ENCODE data around the gene RUSC2. TPM values are rescaled to one million over a fixed set of nuclear protein-coding genes. Genes with fewer than 3 reads are reported as not detected.
"Not testable (repeated sequence)": the region's sequence is repeated elsewhere in the genome, so short reads cannot be mapped to it uniquely, and the experiment has no call there.

The RUSC2 gene
- total RNA-seq, 1 experiment from 2014 or later = 10.7 TPM

- CTCF ChIA-PET = no interaction called here
- H3K4me2 ChIP-seq (ENCODE audit: low read length) = peak overlapping the region; percentile 70
- peak overlapping the region; percentile 53 for H3K9ac ChIP-seq (ENCODE audit: low read length)
- peak overlapping the region; percentile 24; the same call in 1 of the 2 replicates for H3K4me3 ChIP-seq (ENCODE audit: low read length)
- no peaks in the 10 kb centered on the region for H3K9me2 ChIP-seq (replicated peaks; ENCODE audit: low read length)
- no peaks in the 10 kb centered on the region for H3F3A ChIP-seq (ENCODE audit: low read length, unreplicated experiment)
- POLR2A ChIA-PET (ENCODE audit: unreplicated experiment) = interaction anchor here (0.6 kb wide), 3 partner anchors 172 to 328 kb away, joined by 3 to 4 read pairs (median 3); partner anchors contain the start of gene UNC13B
- DNase-seq = peak; percentile 86
- H3K36me3 ChIP-seq (ENCODE audit: low read depth, low read length) = no peaks in the 10 kb centered on the region
- H2AFZ ChIP-seq (ENCODE audit: low read length) = peak overlapping the region; percentile 31; the same call in 1 of the 2 replicates
- peaks cover 25% of the 10 kb centered on the region for H3K4me1 ChIP-seq (ENCODE audit: insufficient read depth, low read length)
- intact Hi-C loops (cut with micrococcal nuclease) = loop anchor here (2.0 to 10.0 kb wide), 4 partner anchors 44 to 306 kb away; partner anchors contain the start of gene UNC13B
- peak; percentile 97 for ATAC-seq
- no peaks in the 10 kb centered on the region for H3K79me2 ChIP-seq (ENCODE audit: low read length)
- H3K27me3 ChIP-seq (ENCODE audit: low read length) = no peaks in the 10 kb centered on the region
- TF ChIP-seq EZH2phosphoT487 (IDR thresholded peaks at IDR 0.05; ENCODE audit: borderline replicate concordance, low read length) (no peak), EZH2 (IDR thresholded peaks at IDR 0.05; ENCODE audit: low read length, unreplicated experiment) (no peak), CTCF (conservative IDR thresholded peaks at IDR 0.05; ENCODE audit: low read depth, low read length) (no peak)
- H4K20me1 ChIP-seq (ENCODE audit: low read length) = no peaks in the 10 kb centered on the region
- H3K9me3 ChIP-seq (ENCODE audit: low read length) = no peaks in the 10 kb centered on the region
- BruUV-seq (replicated peaks) = no TSS peak
- peak overlapping the region; percentile 92 for H3K27ac ChIP-seq (ENCODE audit: low read length)
These were observed 19.0 kb upstream of the RUSC2 start for GRCh38 chr9:35470894-35471293.

GRCh38 chr9:35476596-35476995, 13.3 kb upstream of the RUSC2 start:
- TF ChIP-seq EZH2phosphoT487 (IDR thresholded peaks at IDR 0.05; ENCODE audit: borderline replicate concordance, low read length) = no peak
- no peak for TF ChIP-seq CTCF (conservative IDR thresholded peaks at IDR 0.05; ENCODE audit: low read depth, low read length)
- no peak for TF ChIP-seq EZH2 (IDR thresholded peaks at IDR 0.05; ENCODE audit: low read length, unreplicated experiment)
- Histone ChIP-seq H3F3A (ENCODE audit: low read length, unreplicated experiment) (no peaks in the 10 kb centered on the region), H3K9me3 (ENCODE audit: low read length) (no peaks in the 10 kb centered on the region), H3K79me2 (ENCODE audit: low read length) (no peaks in the 10 kb centered on the region), H3K27me3 (ENCODE audit: low read length) (no peaks in the 10 kb centered on the region), H3K4me3 (ENCODE audit: low read length) (no peak overlapping the region), H3K4me2 (ENCODE audit: low read length) (no peak overlapping the region), H3K27ac (ENCODE audit: low read length) (no peak overlapping the region), H2AFZ (ENCODE audit: low read length) (no peak overlapping the region), H4K20me1 (ENCODE audit: low read length) (no peaks in the 10 kb centered on the region), H3K4me1 (ENCODE audit: insufficient read depth, low read length) (peaks cover 12% of the 10 kb centered on the region; the same call in 1 of the 2 replicates), H3K9me2 (replicated peaks; ENCODE audit: low read length) (no peaks in the 10 kb centered on the region), H3K9ac (ENCODE audit: low read length) (no peak overlapping the region), H3K36me3 (ENCODE audit: low read depth, low read length) (no peaks in the 10 kb centered on the region)
- ChIA-PET POLR2A (ENCODE audit: unreplicated experiment) (no interaction called here), CTCF (interaction anchor here (0.5 kb wide), 1 partner anchor 317 kb away, joined by 10 read pairs; no protein-coding TSS in a partner anchor)
- BruUV-seq (replicated peaks) = no TSS peak
- DNase-seq (no peak), ATAC-seq (no peak)
- intact Hi-C loops (cut with micrococcal nuclease) = loop anchor here (10.0 kb wide), 2 partner anchors 92 to 312 kb away; partner anchors contain the start of gene UNC13B

- intact Hi-C loops (cut with micrococcal nuclease) = loop anchor here (1.0 to 10.0 kb wide), 4 partner anchors 93 to 361 kb away; partner anchors contain the start of gene UNC13B
- not testable (repeated sequence) for H3K27me3 ChIP-seq (ENCODE audit: low read length)
These were observed 12.6 kb upstream of the RUSC2 start for GRCh38 chr9:35477211-35477855.

More at GRCh38 chr9:35477211-35477855, 12.6 kb upstream of the RUSC2 start:
- H3K4me2 ChIP-seq (ENCODE audit: low read length); H3K9me2 ChIP-seq (replicated peaks; ENCODE audit: low read length); H3K27ac ChIP-seq (ENCODE audit: low read length); POLR2A ChIA-PET (ENCODE audit: unreplicated experiment); H3K79me2 ChIP-seq (ENCODE audit: low read length); H3K4me3 ChIP-seq (ENCODE audit: low read length); H3K9ac ChIP-seq (ENCODE audit: low read length); H3K9me3 ChIP-seq (ENCODE audit: low read length); H3F3A ChIP-seq (ENCODE audit: low read length, unreplicated experiment); H4K20me1 ChIP-seq (ENCODE audit: low read length); H2AFZ ChIP-seq (ENCODE audit: low read length); BruUV-seq (replicated peaks); H3K36me3 ChIP-seq (ENCODE audit: low read depth, low read length); CTCF ChIA-PET: not testable (repeated sequence)
- DNase-seq (peak; percentile 78), ATAC-seq (peak; percentile 96)
- peak; percentile 77 for TF ChIP-seq CTCF (conservative IDR thresholded peaks at IDR 0.05; ENCODE audit: low read depth, low read length)
- H3K4me1 ChIP-seq (ENCODE audit: insufficient read depth, low read length) = peaks cover 17% of the 10 kb centered on the region; the same call in 1 of the 2 replicates

Data from PC-3 (cell line).